ENCODE results near the gene PMFBP1.

PMFBP1 gene

GRCh38 chr16:72198021-72198711 lies 26.2 kb upstream of the PMFBP1 start:
- Mint-ChIP-seq H3K27me3 (no peaks in the 10 kb centered on the region), H3K9me3 (no peaks in the 10 kb centered on the region), H3K27ac (no peak overlapping the region), H3K4me3 (no peak overlapping the region), H3K4me1 (no peaks in the 10 kb centered on the region), H3K36me3 (no peaks in the 10 kb centered on the region)

- Mint-ChIP-seq H3K27ac (no peak overlapping the region), H3K9me3 (no peaks in the 10 kb centered on the region), H3K27me3 (no peaks in the 10 kb centered on the region), H3K4me1 (no peaks in the 10 kb centered on the region), H3K36me3 (no peaks in the 10 kb centered on the region), H3K4me3 (no peak overlapping the region)
Observed at GRCh38 chr16:72197545-72197944, 25.6 kb upstream of the PMFBP1 start.

- Mint-ChIP-seq H3K4me3 (no peak overlapping the region), H3K9me3 (no peaks in the 10 kb centered on the region), H3K4me1 (no peaks in the 10 kb centered on the region), H3K27ac (no peak overlapping the region), H3K27me3 (no peaks in the 10 kb centered on the region), H3K36me3 (no peaks in the 10 kb centered on the region)
Observed at GRCh38 chr16:72195609-72196008, 23.7 kb upstream of the PMFBP1 start.

GRCh38 chr16:72191551-72191950 lies 19.6 kb upstream of the PMFBP1 start:
- H3K4me3 Mint-ChIP-seq: no peak overlapping the region
- H3K36me3 Mint-ChIP-seq: no peaks in the 10 kb centered on the region
- no peaks in the 10 kb centered on the region for H3K9me3 Mint-ChIP-seq
- no peaks in the 10 kb centered on the region for H3K4me1 Mint-ChIP-seq
- no peak overlapping the region for H3K27ac Mint-ChIP-seq
- H3K27me3 Mint-ChIP-seq: no peaks in the 10 kb centered on the region

GRCh38 chr16:72189865-72190371 lies 18.0 kb upstream of the PMFBP1 start:
- H3K9me3 Mint-ChIP-seq: no peaks in the 10 kb centered on the region
- no peak overlapping the region for H3K4me3 Mint-ChIP-seq
- H3K4me1 Mint-ChIP-seq: no peaks in the 10 kb centered on the region
- no peaks in the 10 kb centered on the region for H3K36me3 Mint-ChIP-seq
- H3K27ac Mint-ChIP-seq: no peak overlapping the region
- H3K27me3 Mint-ChIP-seq: no peaks in the 10 kb centered on the region

- H3K4me3 Mint-ChIP-seq: no peak overlapping the region
- H3K27me3 Mint-ChIP-seq: no peaks in the 10 kb centered on the region
- no peaks in the 10 kb centered on the region for H3K36me3 Mint-ChIP-seq
- no peaks in the 10 kb centered on the region for H3K9me3 Mint-ChIP-seq
- no peak overlapping the region for H3K27ac Mint-ChIP-seq
- H3K4me1 Mint-ChIP-seq: no peaks in the 10 kb centered on the region
Observed at GRCh38 chr16:72188541-72188940, 16.6 kb upstream of the PMFBP1 start.

- H3K36me3 Mint-ChIP-seq: no peaks in the 10 kb centered on the region
- no peak overlapping the region for H3K4me3 Mint-ChIP-seq
- H3K9me3 Mint-ChIP-seq: no peaks in the 10 kb centered on the region
- no peaks in the 10 kb centered on the region for H3K27me3 Mint-ChIP-seq
- H3K4me1 Mint-ChIP-seq: no peaks in the 10 kb centered on the region
- H3K27ac Mint-ChIP-seq: no peak overlapping the region
Observed at GRCh38 chr16:72187551-72187950, 15.6 kb upstream of the PMFBP1 start.

- Mint-ChIP-seq H3K36me3 (no peaks in the 10 kb centered on the region), H3K27ac (no peak overlapping the region), H3K9me3 (no peaks in the 10 kb centered on the region), H3K4me3 (no peak overlapping the region), H3K27me3 (no peaks in the 10 kb centered on the region), H3K4me1 (no peaks in the 10 kb centered on the region)
Observed at GRCh38 chr16:72182976-72183375, 11.0 kb upstream of the PMFBP1 start.

- no peak overlapping the region for H3K4me3 Mint-ChIP-seq
- no peaks in the 10 kb centered on the region for H3K9me3 Mint-ChIP-seq
- no peaks in the 10 kb centered on the region for H3K4me1 Mint-ChIP-seq
- no peaks in the 10 kb centered on the region for H3K36me3 Mint-ChIP-seq
- H3K27me3 Mint-ChIP-seq: no peaks in the 10 kb centered on the region
- H3K27ac Mint-ChIP-seq: no peak overlapping the region
Observed at GRCh38 chr16:72179204-72179970, 7.4 kb upstream of the PMFBP1 start.

GRCh38 chr16:72174726-72175125 lies 2.8 kb upstream of the PMFBP1 start:
- Mint-ChIP-seq H3K27me3 (no peaks in the 10 kb centered on the region), H3K27ac (peak overlapping the region; percentile 1), H3K4me3 (no peak overlapping the region), H3K36me3 (no peaks in the 10 kb centered on the region), H3K4me1 (no peaks in the 10 kb centered on the region), H3K9me3 (no peaks in the 10 kb centered on the region)

- Mint-ChIP-seq H3K36me3 (no peaks in the 10 kb centered on the region), H3K27me3 (no peaks in the 10 kb centered on the region)
Observed at GRCh38 chr16:72173997-72174396, 2.0 kb upstream of the PMFBP1 start.

GRCh38 chr16:72171236-72171635 lies 719 bp downstream of the PMFBP1 start:
- Mint-ChIP-seq H3K4me3 (no peak overlapping the region), H3K9me3 (no peaks in the 10 kb centered on the region), H3K27ac (no peak overlapping the region), H3K36me3 (peaks cover under 1% of the 10 kb centered on the region), H3K4me1 (no peaks in the 10 kb centered on the region), H3K27me3 (peaks cover under 1% of the 10 kb centered on the region)

More at GRCh38 chr16:72173997-72174396, 2.0 kb upstream of the PMFBP1 start:
- Mint-ChIP-seq H3K27ac (no peak overlapping the region), H3K4me3 (no peak overlapping the region), H3K4me1 (no peaks in the 10 kb centered on the region), H3K9me3 (no peaks in the 10 kb centered on the region)

- H3K4me3 Mint-ChIP-seq: no peak overlapping the region
- no peaks in the 10 kb centered on the region for H3K9me3 Mint-ChIP-seq
- H3K4me1 Mint-ChIP-seq: no peaks in the 10 kb centered on the region
- no peak overlapping the region for H3K27ac Mint-ChIP-seq
- H3K36me3 Mint-ChIP-seq: peaks cover 1% of the 10 kb centered on the region
- H3K27me3 Mint-ChIP-seq: peaks cover 4% of the 10 kb centered on the region
Observed at GRCh38 chr16:72169708-72170107, 2.2 kb downstream of the PMFBP1 start.

GRCh38 chr16:72168365-72168764 lies 3.6 kb downstream of the PMFBP1 start:
- Mint-ChIP-seq H3K27ac (no peak overlapping the region), H3K4me3 (no peak overlapping the region), H3K36me3 (peaks cover 1% of the 10 kb centered on the region), H3K4me1 (no peaks in the 10 kb centered on the region), H3K9me3 (no peaks in the 10 kb centered on the region), H3K27me3 (peaks cover 5% of the 10 kb centered on the region)

GRCh38 chr16:72166954-72167561 lies 4.9 kb downstream of the PMFBP1 start:
- no peak overlapping the region for H3K4me3 Mint-ChIP-seq
- peaks cover 5% of the 10 kb centered on the region for H3K27me3 Mint-ChIP-seq
- H3K36me3 Mint-ChIP-seq: peaks cover 1% of the 10 kb centered on the region
- no peak overlapping the region for H3K27ac Mint-ChIP-seq
- no peaks in the 10 kb centered on the region for H3K9me3 Mint-ChIP-seq
- H3K4me1 Mint-ChIP-seq: no peaks in the 10 kb centered on the region

- Mint-ChIP-seq H3K4me3 (no peak overlapping the region), H3K9me3 (no peaks in the 10 kb centered on the region), H3K4me1 (no peaks in the 10 kb centered on the region), H3K27me3 (peaks cover 5% of the 10 kb centered on the region), H3K36me3 (peaks cover 1% of the 10 kb centered on the region), H3K27ac (no peak overlapping the region)
Observed at GRCh38 chr16:72166151-72166550, 5.8 kb downstream of the PMFBP1 start.
